ENCODE measurements around the gene GTF2A1.

GTF2A1 gene

DNA sequence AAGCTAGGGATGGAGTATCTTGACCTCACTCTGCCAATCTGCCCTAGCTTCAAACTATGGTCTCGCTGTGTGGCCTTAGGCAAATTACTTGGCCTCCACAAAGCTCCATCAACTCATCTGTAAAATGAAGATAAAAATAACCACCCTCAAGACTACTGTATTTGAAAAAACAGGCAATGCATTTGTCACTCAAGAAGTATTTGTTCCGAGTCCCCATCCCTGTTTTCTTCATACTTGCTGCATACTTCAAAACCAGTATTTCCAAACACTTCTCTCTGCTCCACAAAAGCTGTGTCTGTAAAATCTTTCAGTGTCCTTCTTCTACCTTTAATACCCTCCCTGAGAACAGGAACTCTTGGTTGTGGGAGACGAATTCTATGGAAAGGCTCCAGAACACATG is 47.9 kb downstream of the GTF2A1 start:
- DNase-seq = no peak

DNA sequence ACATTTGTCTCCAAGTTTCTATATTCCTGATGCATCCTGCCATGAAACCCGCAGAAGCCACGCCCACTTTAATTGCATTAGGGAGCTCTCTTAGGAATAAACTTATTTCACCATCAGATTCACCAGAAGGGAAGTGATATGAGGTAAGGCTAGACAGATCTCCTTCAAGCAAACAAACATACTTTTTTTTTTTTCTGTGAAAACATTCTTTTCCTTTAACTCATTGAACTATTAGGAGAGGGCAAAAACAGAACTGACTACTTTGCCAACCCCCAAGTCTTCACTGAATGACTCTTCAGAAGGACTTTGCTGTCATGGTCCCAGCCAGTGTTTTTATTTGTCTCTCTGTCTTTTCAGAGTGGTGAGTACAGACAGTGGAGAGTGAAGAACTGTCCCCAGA is 48.4 kb downstream of the GTF2A1 start:
- no peak for DNase-seq

DNA sequence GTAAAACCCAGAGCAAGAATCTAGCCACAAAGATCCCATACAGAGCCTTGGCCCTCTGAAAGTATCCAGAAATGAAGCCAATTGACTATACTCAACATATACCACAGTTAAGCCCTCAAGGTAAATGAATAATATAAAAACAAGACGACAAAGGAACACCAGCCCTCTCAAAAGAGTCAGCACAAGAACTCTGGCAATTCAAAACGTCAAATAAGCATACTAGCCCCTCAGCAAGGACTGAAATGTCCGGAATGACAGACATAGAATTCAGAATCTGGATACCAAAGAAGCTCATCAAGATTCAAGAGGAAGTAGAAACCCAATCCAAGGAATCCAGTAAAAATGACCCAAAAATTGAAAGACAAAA is 49.9 kb downstream of the GTF2A1 start:
- DNase-seq = no peak

DNA sequence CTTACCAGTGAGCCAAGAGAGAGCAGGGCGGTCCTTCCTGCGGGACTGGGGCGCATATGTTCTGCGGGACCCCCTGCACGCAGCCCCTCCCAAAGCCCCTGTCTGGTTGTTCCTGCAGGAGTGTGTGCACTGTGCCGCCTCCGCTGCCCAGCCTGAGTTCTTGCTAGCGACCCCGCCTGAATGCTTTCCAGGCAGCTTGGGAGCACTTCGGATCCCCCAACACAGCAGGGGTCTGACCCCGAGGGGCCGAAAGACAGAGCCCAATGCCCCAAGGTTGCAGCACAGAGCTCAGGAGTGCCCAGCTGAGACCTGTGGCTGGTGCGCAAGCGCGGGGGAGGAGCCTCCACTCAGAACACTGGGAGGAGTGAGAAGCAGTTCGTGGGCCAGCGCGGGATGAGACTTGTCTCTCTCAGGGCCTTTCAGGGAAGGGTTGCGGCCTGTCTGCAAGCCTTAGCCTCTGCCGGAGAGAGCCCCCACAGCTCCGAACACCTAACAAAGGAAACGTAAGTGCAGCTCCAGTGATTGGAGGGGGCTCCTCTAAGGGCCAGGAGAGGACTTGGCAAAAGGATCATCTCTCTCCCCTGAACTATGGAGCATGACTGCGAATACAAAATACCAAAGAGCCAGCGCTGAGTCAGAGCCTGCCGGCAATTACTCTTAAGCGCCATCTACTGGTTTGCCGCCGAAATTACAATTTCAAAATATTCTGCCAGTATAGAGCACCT is 50.5 kb downstream of the GTF2A1 start:
- DNase-seq = peak; percentile 81

DNA sequence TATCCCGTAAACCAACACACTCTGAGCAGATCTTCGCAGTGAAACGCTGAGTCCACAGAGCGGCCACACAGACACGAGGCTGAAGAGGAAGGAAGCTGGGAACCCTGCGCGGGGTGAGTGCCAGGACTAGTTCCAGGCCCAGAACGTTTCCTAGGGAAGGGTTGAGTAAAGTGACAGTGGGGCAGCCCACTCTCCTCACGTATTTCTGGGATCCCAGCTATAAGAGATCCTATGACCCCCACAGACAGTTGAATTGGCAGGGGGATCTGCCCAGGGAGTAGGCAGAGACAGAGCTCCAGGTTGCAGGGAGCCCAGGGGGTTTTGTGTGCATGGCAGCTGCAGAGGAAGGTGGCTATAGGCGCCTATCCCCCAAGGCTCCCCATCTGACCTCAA is 51.1 kb downstream of the GTF2A1 start:
- DNase-seq = no peak

DNA sequence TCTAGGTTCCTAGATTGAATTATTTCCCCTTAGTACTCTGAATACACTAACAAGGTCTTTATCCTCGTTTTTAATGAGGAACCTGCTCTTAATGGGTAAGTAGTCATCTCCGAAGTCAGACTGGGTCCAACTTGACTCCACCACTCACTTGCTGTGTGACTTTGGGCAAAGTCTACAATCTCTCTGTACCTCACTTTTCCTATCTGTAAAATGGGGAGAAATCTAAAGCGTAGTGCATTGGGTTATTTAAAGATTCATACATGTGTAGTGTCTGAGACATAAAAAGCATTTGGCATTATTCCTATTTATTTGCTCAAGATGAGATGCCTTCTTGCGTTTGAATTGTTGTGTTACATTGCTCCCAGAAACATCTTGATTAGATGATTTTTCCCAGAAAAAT is 51.5 kb downstream of the GTF2A1 start:
- no peak for DNase-seq

DNA sequence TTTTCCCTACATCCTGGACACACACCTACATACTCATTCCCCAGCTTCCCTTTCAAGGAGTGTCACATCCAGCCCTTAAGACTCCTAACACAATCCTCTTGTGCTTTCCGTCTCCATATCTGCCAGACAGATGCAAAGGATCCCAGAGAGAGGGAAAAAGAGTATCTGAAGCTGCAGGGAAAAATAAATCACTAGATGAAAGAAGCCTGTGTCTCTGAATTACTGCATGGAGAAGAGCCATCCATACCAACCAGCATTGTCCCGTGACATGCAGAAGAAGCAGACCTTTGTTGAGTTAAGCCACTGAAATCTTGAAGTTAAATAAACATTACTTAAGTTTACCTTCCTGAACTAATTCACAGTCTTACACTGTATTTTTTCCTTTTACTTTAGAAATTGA is 54.6 kb downstream of the GTF2A1 start:
- DNase-seq = no peak

DNA sequence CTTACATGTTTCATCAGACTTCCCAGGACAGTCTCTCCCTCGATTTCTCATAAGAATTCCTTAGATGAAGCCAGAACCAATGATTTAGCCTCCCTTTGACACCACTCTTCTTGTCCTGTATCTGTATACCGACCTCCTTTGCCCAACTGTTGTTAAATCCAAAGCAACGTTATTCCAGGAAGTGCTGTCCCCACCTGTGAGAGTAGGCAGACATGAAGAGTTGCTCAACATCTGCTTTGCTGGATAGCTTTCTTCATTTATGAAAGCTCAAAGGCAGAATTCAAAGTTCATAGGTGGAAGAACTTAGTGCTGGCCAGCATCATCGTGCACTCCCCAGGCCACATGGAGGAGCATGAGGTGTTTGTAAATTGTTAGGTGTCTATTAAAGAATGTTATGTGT is 55.6 kb downstream of the GTF2A1 start:
- DNase-seq = no peak

DNA sequence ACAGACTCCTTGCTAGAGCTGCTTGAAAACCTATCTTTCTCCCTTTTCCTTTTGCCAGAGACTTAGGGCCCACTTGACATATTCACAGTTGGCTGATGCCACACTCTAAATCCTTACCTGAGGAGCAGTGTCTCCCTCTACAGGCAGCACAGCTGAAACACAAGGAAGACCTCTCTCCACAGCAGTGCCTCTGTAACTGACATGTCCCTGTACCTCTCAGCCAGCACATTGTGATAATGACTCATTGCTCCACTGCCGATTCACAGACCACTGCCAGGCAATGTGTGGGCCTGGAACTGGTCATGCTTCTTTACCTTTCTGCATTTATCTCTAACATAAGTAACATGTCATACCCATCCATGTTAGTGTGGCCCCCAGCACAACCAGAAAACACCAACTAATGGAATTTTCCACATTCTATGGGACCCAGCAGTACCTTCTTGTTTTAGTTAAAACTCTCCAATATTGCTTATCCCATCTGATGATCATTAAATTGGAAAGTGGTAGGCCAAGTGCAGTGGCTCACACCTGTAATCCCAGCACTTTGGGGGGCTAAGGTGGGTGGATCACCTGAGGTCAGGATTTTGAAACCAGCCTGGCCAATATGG is 56.5 kb downstream of the GTF2A1 start:
- no peak for DNase-seq

DNA sequence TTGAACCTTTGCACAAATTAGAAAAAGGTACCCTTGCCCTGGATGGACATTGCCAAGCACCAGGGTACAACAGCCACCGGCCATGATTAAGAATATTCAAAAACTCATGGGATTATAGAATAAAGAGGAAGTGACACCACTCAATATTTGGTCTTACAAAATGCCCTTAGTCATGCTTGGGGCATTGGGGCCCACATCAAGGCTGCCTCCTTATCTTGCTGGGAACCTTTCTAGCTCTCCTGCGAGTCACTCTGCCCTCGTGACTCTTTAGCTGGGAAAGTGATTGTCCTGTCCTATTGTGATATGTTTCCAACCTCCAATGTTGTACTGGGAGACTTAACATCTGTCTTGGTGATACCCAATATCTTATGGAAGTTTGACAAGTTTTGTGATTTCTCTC is 57.8 kb downstream of the GTF2A1 start:
- DNase-seq = no peak

DNA sequence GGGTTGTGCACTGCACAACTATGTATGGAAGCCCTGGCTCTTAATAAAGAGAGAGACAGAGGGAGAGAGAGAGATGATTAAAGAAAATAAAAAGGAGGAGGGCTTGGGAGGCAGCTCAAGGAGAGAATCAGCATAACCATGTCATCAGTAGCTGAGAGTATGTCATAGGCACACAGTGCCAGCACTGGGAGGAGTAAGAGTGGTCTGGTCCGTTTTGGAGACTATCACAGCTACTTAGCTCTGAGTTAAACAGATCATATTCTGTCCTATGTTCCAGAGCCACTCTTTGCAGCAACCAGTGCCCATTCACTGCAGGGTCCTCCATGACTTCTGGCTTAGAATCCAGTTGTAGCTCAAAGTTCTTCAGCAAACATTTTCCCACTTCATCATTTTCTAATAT is 59.0 kb downstream of the GTF2A1 start:
- no peak for DNase-seq

DNA sequence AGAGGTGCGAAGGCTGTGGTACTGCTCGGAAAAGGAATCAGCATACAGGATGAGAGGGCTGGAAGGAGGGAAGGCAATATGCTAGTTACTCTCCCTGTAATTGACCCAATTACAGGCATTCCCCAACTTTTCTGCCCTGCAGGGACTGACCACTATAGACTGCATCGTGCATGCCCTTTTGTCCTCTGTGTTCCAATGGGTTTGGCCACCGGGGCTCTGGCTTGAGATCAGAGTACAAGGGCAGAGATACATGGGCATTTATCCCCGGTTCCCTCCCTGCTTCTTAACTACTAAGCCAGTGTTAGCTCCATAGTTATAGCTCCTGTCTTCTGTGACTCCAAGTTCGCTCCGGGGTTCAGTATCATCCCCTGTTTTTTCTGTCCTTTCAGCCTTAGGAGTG is 59.7 kb downstream of the GTF2A1 start:
- DNase-seq = no peak

DNA sequence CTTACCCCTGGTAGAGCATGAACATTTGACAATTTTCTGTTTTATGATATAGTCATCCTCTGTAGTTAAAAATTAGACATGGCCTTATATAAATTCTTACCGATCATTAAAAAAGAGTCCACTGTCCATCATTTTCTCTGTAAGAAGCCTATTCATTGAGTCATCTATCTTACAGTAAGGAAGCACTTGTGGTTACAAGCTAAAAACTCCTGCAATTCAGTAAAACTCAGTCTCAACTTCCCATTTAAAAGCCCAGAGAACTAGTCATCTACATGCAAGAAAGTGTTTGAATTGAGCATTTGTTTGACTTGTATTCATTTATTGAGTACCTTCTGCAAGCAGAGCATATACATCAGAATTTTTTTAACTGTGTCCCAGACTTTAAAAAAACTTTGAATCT is 63.3 kb downstream of the GTF2A1 start:
- no peak for DNase-seq

DNA sequence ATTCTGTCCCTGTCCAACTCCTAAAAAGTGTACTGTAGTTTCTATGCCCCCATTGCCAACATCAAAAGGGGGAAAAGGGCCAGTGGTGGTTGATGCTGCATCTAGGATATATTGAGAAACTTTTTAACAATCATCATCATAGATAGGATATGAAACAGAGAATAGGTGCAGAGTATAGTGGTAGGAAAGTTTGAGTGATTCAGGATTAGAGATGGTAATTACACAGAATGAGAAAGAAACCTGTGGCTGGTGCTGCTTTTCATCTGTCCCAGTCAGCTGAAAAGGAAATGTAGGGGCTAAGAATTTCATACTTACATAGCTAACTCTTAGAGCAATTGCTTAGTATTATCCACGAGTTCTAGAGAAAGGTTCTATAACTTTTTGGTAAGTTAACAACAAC is 67.6 kb downstream of the GTF2A1 start:
- DNase-seq = no peak

DNA sequence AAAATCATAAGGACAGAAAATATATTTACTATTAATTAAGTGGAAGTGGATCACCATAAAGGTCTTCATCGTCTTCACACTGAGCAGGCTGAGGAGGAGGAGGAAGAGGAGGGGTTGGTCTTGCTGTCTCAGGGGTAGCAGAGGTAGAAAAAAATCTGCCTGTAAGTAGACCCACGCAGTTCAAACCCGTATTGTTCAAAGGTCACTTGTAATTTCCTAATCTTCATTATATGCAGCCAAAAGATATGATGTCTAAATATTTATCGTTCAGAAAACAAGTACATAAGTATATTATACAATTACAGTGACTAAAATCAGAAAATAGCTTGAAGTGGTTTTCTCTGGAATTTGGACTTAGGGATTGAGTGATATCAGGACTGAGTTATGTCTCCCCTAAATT is 72.1 kb downstream of the GTF2A1 start:
- DNase-seq = no peak

DNA sequence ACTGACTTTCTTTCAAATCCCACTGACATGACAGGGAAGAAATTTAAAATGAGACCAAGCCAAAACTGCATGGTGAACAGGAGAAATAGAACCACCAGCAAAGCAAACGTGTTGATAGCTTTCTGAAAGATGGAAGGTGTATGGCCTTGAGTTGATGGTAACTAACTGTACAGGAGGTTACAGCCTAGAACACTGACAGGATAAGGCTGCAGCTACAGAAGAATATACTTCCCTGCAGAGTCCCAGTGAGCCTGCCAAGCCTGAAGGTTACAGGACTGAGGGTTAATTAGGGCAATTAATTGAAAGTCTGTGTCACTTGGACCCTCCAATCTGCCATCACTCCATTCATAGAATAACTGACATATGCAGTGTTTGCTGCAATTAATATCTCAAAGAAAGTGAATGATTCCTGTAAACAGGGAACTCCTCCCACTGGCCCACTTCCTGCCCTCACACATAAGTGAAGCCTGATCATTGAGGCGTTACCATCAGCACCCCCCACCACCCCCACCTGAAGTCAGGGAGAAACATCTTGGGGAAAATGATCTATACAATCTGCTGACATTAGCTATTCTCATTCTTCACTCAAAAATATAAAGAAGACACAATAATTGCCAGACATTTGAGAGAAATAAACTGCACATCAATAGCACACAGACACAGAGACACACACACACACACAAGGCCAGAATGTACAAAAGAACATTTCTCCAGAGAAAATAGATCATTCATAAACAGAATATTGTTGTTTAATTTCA is 73.4 kb downstream of the GTF2A1 start:
- DNase-seq = no peak

DNA sequence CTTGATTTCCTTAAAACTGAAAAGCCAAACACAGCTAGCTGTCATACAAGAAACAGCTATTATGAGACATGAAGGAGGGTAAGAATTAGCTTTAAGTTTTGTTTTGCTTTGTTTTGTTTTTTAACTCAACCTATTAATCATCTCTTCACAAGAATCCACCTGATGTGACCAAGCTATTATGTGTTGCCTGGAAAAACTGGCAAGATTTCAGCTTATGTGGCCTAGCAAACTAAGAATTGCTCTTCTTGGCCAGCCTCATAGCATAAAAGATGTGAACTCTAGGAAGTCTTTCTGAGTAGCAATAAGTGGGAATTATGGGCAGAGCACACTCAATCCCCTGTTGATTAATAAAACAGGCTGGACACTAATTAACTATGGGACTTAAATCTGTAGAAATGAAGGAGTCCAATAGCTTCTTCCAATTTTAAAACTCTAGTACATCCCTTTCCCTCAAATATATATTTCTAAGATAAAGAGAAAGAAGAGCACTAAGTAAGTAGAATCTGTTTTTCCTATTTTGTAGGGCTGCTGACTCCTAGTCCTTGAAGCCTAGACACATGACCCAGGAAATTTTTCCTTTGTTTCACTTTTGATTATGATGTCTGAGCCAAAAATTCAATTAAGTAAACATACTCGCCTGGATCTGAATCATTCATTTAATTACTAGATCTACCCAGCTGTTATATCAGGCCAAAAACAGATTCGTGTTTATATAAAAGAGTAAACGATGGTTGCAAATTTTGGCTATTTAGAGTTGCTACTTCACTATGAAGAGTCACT is 75.7 kb downstream of the GTF2A1 start:
- no peak for DNase-seq

DNA sequence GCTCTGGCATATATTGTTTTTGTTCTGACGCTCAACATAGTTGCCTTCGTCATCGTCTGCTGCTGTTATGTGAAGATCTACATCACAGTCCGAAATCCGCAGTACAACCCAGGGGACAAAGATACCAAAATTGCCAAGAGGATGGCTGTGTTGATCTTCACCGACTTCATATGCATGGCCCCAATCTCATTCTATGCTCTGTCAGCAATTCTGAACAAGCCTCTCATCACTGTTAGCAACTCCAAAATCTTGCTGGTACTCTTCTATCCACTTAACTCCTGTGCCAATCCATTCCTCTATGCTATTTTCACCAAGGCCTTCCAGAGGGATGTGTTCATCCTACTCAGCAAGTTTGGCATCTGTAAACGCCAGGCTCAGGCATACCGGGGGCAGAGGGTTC is 77.0 kb downstream of the GTF2A1 start:
- no peak for DNase-seq

DNA sequence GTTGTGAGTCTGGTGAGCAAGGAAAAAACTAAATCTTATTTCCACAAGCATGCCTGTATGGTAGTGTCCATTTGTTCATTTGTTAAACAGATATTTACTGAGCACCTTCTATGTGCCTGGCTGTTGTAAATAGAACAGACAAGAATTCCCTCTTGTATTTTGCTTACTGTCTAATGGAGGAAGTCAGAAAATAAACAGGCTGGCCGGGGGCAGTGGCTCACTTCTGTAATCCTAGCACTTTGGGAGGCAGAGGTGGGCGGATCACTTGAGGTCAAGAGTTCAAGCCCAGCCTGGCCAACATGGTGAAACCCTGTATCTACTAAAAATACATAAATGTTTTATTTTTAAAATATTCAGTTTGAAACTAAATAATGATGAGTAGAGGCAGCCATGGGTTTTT is 79.3 kb downstream of the GTF2A1 start:
- DNase-seq = no peak

DNA sequence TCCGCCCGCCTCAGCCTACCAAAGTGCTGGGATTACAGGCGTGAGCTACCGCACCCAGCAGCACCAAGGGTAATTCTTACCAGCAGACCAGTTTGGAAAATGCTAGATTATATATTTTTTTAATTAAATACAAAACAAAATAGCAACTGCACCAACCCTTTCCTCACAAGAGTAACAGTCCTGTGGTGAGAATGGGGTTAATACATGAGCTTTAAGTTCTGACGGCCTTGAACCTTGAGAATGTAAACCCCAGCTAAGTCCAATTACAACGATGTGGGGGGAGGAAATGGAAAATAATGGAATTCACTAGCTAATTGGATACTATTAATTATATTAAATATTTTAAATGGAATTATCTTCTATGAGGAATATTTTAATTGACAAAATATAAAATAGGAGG is 82.3 kb downstream of the GTF2A1 start:
- DNase-seq = no peak

DNA sequence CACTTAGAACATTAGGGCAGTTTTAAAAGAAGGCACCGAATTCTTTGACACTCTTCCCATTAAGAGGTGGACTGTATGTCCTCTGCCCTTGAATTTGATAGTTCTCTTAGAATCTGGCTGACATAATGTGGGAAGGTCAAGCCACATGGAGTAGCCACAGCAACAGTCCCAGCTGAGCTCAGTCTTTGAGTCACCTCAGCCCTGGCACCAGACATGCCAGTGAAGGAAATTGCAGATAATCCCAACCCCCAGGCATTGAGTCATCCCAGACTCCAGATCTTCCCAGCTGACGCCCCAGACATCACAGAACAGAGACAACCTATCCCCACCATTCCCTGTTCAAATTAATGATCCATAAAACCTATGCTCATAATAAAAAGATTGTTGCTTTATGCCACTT is 83.4 kb downstream of the GTF2A1 start:
- DNase-seq = no peak

DNA sequence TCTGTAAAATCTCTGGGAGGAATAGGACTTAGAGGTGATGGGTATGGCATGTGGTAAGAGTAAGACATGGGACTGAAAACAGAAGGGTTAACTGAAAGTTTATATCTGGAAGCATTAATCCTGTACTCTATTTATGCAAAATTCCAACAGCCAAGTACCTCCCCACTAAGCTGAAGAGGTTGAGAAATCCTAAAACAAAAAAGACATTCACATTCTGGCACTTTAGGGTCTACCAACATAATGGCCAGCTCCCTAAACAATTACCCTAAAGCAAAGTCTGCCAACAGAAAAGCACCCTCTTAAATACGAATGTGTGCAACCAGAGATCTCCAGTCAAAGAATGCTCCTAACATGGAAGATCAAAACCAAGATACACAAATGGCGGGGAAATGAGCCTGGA is 87.4 kb downstream of the GTF2A1 start:
- no peak for DNase-seq

DNA sequence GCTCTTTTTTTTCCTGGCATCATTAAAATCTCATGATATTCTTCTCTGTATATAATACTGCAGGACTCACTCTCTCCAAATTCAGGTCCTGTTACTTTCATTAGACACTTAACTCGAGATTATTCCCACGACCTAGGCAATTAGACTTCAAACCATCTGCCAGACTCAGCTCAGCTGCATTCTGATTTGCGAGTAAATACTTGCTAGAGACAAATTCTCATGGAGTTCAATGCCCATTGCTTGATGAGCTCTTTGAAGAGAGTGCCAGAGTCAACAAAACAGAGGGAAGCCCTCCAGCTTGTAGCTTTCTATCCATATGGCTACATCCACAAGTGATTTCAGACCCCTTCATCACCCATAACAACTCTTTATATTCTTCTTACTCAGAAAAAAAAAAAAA is 88.3 kb downstream of the GTF2A1 start:
- no peak for DNase-seq

DNA sequence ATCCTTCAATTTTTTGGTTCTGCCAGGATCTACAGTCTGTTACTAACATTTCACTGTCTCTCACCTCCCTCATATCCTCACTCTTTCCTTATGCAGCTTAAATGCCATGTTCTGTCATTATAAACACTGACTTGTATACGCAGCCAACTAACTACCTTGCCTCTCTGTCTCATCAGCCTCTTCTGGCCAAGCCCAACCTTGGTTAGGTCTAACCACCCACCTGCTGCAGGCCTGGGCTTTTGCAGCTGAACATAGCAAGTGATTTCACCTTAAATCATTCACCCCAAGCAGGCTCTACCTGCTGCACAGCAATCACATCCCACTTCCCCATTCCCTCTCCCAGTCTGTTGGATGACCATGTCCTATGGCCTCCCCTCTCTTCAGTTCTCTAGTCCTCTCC is 91.5 kb downstream of the GTF2A1 start:
- DNase-seq = no peak

All from activated CD4-positive, alpha-beta T cell treated with anti-CD3 and anti-CD28 coated beads for 1 hour (primary cell).